GM18517 (cell line): Measurements from ENCODE around the gene CDC25C.

Experiments
- ATAC-seq: cut with Tn5 transposase; IDR thresholded peaks from one replicate; pipeline ENCODE4 v1.9.1; 2021; ENCODE audit warnings: mild to moderate bottlenecking, moderate library complexity; ENCODE audit not compliant: unreplicated experiment

Gene CDC25C

DNA sequence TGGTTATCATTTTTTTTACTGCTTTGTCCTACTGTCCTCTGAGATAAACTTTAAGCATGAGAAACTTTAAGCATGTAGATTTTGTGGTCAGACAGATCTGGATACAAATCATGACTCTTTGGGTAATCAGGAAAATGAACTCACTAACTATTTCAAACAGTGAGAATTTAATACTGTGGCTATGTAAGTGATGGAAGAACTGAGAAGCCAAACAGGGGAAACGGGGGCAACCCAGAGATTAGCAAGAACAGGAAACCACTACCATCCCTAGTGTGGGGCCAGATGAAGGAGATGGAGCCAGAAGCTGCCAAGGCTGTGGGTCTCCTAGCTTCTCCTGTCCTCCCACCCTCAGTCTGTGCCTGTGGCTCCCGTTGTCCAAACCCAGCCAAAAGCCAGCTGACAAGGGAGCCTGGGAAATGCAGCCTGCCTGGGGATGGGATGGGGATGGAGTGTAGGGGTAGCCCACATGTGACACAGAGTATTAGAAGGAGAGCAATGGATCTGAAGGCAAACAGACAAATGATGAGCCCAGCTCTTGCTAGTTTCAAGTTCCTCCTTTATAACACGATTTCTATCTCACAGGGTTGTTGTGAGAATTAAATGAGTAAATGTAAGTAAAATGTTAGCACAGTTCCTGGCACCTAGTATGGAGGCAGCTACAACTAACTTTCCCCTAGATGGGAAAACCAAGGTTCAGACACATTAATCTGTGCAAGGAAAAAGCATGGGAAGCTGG lies 90.8 kb downstream of the CDC25C start:
- no peak for ATAC-seq

DNA sequence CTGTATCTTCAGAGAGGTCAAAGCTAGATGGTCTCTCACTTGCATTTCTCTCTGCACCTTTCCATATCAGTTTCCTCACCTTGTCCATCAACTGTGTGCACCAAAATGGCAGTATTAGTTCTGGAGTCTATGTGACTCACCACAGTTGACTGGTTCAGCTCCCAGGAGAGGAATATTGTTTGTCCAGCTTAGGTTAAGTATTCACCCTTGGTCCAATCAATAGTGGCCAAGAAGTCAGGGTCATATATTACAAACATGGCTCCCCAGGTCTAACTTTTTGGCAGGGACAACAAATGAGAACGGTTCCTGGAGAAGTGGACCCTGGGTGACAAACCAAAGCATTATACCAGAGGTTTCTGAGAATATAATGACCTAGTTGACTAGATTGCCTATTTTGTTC lies 93.6 kb downstream of the CDC25C start:
- no peak for ATAC-seq
